MM.1S (cell line): ENCODE data around the gene ZNF613.

Experiments
- DNase-seq: peaks from one replicate; pipeline ENCODE4 v3.0.0-alpha.2; 2015
- H2AFZ ChIP-seq: fragments of 300-600 bp; sonication (generic); 2 replicates; pipeline ENCODE4 v1.6.0; 2016; ENCODE audit warnings: antibody characterized with exemption, low read length
- H3F3A ChIP-seq: fragments of 300-600 bp; sonication (generic); 2 replicates; pipeline ENCODE4 v1.6.1; 2016; ENCODE audit warnings: mild to moderate bottlenecking, antibody characterized with exemption, low read length, moderate library complexity, mixed read lengths; ENCODE audit not compliant: insufficient read depth
- H3K27ac ChIP-seq: fragments of 300-600 bp; sonication (generic); 2 replicates; pipeline ENCODE4 v1.5.1; 2016; ENCODE audit warnings: mild to moderate bottlenecking, low read length
- H3K27me3 ChIP-seq: fragments of 300-600 bp; sonication (generic); replicated peaks from 2 replicates; pipeline ENCODE4 v1.6.0; 2016; ENCODE audit warnings: low read length; ENCODE audit not compliant: insufficient read depth
- H3K36me3 ChIP-seq: fragments of 300-600 bp; sonication (generic); replicated peaks from 2 replicates; pipeline ENCODE4 v1.6.1; 2016; ENCODE audit warnings: mild to moderate bottlenecking, low read length, mixed read lengths; ENCODE audit not compliant: insufficient read depth
- H3K4me1 ChIP-seq: fragments of 300-600 bp; sonication (generic); 2 replicates; pipeline ENCODE4 v1.6.1; 2016; ENCODE audit warnings: low read length, mixed read lengths
- H3K4me2 ChIP-seq: fragments of 300-600 bp; sonication (generic); 2 replicates; pipeline ENCODE4 v1.6.0; 2016; ENCODE audit warnings: low read depth, low read length
- H3K4me3 ChIP-seq: fragments of 300-600 bp; sonication (generic); 2 replicates; pipeline ENCODE4 v1.5.1; 2016; ENCODE audit warnings: low read length, mixed read lengths
- H3K79me2 ChIP-seq: fragments of 300-600 bp; sonication (generic); 2 replicates; pipeline ENCODE4 v1.6.1; 2016; ENCODE audit warnings: mixed run types, low read length, mixed read lengths
- H3K9ac ChIP-seq: fragments of 300-600 bp; sonication (generic); 2 replicates; pipeline ENCODE4 v1.6.1; 2016; ENCODE audit warnings: low read length, mixed read lengths
- H3K9me2 ChIP-seq: fragments of 300-600 bp; sonication (generic); replicated peaks from 2 replicates; pipeline ENCODE4 v1.6.1; 2016; ENCODE audit warnings: mild to moderate bottlenecking, low read length, mixed read lengths; ENCODE audit not compliant: insufficient read depth
- H3K9me3 ChIP-seq: fragments of 300-600 bp; sonication (generic); replicated peaks from 2 replicates; pipeline ENCODE4 v1.6.1; 2016; ENCODE audit warnings: mild to moderate bottlenecking, low read length, mixed read lengths; ENCODE audit not compliant: insufficient read depth
- H4K20me1 ChIP-seq: fragments of 300-600 bp; sonication (generic); 2 replicates; pipeline ENCODE4 v1.6.1; 2016; ENCODE audit warnings: mild to moderate bottlenecking, low read length, moderate library complexity, mixed read lengths; ENCODE audit not compliant: insufficient read depth
- EZH2 ChIP-seq: fragments of 300-600 bp; sonication (generic); optimal IDR thresholded peaks from 2 replicates; pipeline ENCODE3; 2017; ENCODE audit warnings: low read depth, mild to moderate bottlenecking, antibody characterized with exemption, low read length, mixed read lengths
- EZH2phosphoT487 ChIP-seq: fragments of 300-600 bp; sonication (generic); IDR thresholded peaks from 2 replicates; pipeline ENCODE4 v1.6.1; 2018; ENCODE audit warnings: antibody characterized with exemption, low read length
- TF ChIP-seq, protein P1 (sequence below): fragments of 300-600 bp; sonication (generic); IDR thresholded peaks from 2 replicates; pipeline ENCODE4 v1.5.1; 2016; ENCODE audit warnings: antibody characterized with exemption, low read length, mixed read lengths

Gene ZNF613

DNA sequence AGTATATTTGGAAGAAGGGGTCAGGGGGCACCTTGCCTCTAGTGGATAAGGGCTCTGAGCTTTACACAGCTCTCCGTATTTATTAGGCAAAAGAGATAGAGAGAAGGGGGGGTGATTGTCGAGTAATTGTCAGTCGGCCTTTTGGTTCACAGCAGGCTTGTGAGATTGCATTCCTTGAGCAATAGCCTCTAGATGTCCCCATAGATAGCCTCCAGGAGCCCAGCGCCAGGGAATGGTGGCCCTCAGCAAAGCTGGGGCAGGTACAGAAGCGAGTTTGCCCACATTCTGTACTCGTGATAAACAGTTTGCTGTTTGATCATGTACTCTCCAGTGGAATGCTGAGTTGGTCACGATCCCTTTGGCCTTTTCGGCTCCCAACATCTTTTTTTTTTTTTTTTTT is 4.6 kb downstream of the ZNF613 start:
- no peaks in the 10 kb centered on the region for H3K27me3 ChIP-seq
- DNase-seq, result no peak
- no peak overlapping the region for H2AFZ ChIP-seq
- H3K36me3 ChIP-seq, result no peaks in the 10 kb centered on the region; the same call in 1 of the 2 replicates
- no peak overlapping the region for H3K9ac ChIP-seq
- H3K27ac ChIP-seq, result no peak overlapping the region
- no peak overlapping the region for H3K4me3 ChIP-seq
- no peaks in the 10 kb centered on the region for H3K9me3 ChIP-seq
- no peaks in the 10 kb centered on the region for H3K4me1 ChIP-seq
- H3F3A ChIP-seq, result no peaks in the 10 kb centered on the region
- H4K20me1 ChIP-seq, result no peaks in the 10 kb centered on the region
- H3K79me2 ChIP-seq, result no peaks in the 10 kb centered on the region
- H3K9me2 ChIP-seq, result no peaks in the 10 kb centered on the region
- TF ChIP-seq EZH2 (no peak), EZH2phosphoT487 (no peak)
- TF ChIP-seq, protein P1, sequence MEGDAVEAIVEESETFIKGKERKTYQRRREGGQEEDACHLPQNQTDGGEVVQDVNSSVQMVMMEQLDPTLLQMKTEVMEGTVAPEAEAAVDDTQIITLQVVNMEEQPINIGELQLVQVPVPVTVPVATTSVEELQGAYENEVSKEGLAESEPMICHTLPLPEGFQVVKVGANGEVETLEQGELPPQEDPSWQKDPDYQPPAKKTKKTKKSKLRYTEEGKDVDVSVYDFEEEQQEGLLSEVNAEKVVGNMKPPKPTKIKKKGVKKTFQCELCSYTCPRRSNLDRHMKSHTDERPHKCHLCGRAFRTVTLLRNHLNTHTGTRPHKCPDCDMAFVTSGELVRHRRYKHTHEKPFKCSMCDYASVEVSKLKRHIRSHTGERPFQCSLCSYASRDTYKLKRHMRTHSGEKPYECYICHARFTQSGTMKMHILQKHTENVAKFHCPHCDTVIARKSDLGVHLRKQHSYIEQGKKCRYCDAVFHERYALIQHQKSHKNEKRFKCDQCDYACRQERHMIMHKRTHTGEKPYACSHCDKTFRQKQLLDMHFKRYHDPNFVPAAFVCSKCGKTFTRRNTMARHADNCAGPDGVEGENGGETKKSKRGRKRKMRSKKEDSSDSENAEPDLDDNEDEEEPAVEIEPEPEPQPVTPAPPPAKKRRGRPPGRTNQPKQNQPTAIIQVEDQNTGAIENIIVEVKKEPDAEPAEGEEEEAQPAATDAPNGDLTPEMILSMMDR, result no peak
- H3K4me2 ChIP-seq, result no peak overlapping the region

- Histone ChIP-seq H3K9me2 (no peaks in the 10 kb centered on the region), H3K79me2 (no peaks in the 10 kb centered on the region), H2AFZ (no peak overlapping the region), H3K27ac (no peak overlapping the region), H3K9ac (no peak overlapping the region), H3F3A (no peaks in the 10 kb centered on the region), H3K4me2 (no peak overlapping the region), H3K4me3 (no peak overlapping the region), H3K4me1 (no peaks in the 10 kb centered on the region), H3K36me3 (no peaks in the 10 kb centered on the region; the same call in 1 of the 2 replicates), H3K9me3 (no peaks in the 10 kb centered on the region), H4K20me1 (no peaks in the 10 kb centered on the region), H3K27me3 (no peaks in the 10 kb centered on the region)
- TF ChIP-seq, protein P1, result no peak
- TF ChIP-seq EZH2phosphoT487 (no peak), EZH2 (no peak)
- DNase-seq, result no peak
These were observed 11.7 kb downstream of the ZNF613 start for GRCh38 chr19:51938936-51939335.

GRCh38 chr19:51944798-51945552 is 17.7 kb downstream of the ZNF613 start:
- no peak for TF ChIP-seq EZH2phosphoT487
- TF ChIP-seq EZH2, result no peak
- TF ChIP-seq, protein P1, result no peak
- Histone ChIP-seq H3K4me1 (no peaks in the 10 kb centered on the region), H3F3A (no peaks in the 10 kb centered on the region), H3K9me3 (no peaks in the 10 kb centered on the region), H3K9ac (no peak overlapping the region), H3K27me3 (no peaks in the 10 kb centered on the region), H4K20me1 (no peaks in the 10 kb centered on the region), H3K27ac (no peak overlapping the region), H3K4me2 (no peak overlapping the region), H2AFZ (no peak overlapping the region), H3K4me3 (no peak overlapping the region), H3K79me2 (no peaks in the 10 kb centered on the region), H3K9me2 (no peaks in the 10 kb centered on the region), H3K36me3 (no peaks in the 10 kb centered on the region; the same call in 1 of the 2 replicates)
- DNase-seq, result no peak
